ENCODE results near the gene MB21D2.

DNA sequence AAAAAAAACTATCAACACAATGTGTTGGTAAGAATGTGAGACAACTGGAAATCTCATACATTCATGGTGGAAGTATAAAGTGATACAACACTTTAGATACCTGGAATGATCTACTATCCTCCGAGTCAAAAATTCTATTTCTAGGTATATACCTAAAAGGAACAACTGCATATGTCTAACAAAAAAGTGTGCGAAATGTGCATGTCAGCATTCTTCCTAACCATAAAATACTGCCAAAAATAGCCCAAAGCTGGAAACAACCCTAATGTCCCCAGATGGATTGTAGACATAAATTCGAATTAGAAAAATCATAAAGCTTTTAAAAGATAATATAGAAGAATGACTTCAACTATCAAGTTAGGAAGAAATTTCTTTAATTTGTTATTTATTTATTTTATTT, 139.1 kb downstream of the MB21D2 start:
- no peak for TF ChIP-seq CTCF (IDR thresholded peaks at IDR 0.05 in 4 of 5, conservative IDR thresholded peaks at IDR 0.05 in 1 of 5)
- no peak for TF ChIP-seq POLR2A (IDR thresholded peaks at IDR 0.05)

Measured in gastrocnemius medialis (tissue), 4 donors.